Thoracic aorta (tissue), 2 donors: ENCODE measurements around the gene TENT5A. TPM values are rescaled to one million over a fixed set of nuclear protein-coding genes. Genes with fewer than 3 reads are reported as not detected.

ENCODE experiments used
- ATAC-seq: fragments of 150-250 bp; one replicate; pipeline ENCODE4 v1.8.0; 2017; ENCODE audit warnings: low read depth; ENCODE audit not compliant: insufficient number of reproducible peaks, low FRiP score
- DNase-seq: peaks from one replicate; pipeline ENCODE4 v3.0.0-alpha.2; 2020; ENCODE audit warnings: low spot score
- H3K27ac ChIP-seq, 2 donors: fragments of 200-600 bp; sonication (generic); 1 replicate in 1 of 2; 2 replicates in 1 of 2; pipeline ENCODE4 v1.5.1; 2016; ENCODE audit warnings: mild to moderate bottlenecking in 2 of 2, moderate library complexity in 2 of 2
- H3K27me3 ChIP-seq: fragments of 200-600 bp; sonication (generic); replicated peaks from 2 replicates; pipeline ENCODE4 v1.6.0; 2016; ENCODE audit warnings: mild to moderate bottlenecking; ENCODE audit not compliant: insufficient read depth
- H3K36me3 ChIP-seq: fragments of 200-600 bp; sonication (generic); one replicate; pipeline ENCODE4 v1.5.1; 2016
- H3K4me1 ChIP-seq, 2 donors: fragments of 200-600 bp; sonication (generic); 1 replicate in 1 of 2; 2 replicates in 1 of 2; pipeline versions ENCODE4 v1.5.1 to v1.6.0; 2016; ENCODE audit warnings: low read depth in 2 of 2, mild to moderate bottlenecking in 1 of 2; ENCODE audit not compliant: control insufficient read depth in 1 of 2
- H3K4me3 ChIP-seq: fragments of 200-600 bp; sonication (generic); 2 replicates; pipeline ENCODE4 v1.5.1; 2016; ENCODE audit warnings: mild to moderate bottlenecking
- H3K9me3 ChIP-seq: fragments of 200-600 bp; sonication (generic); 2 replicates; pipeline ENCODE4 v1.5.1; 2016
- CTCF ChIP-seq: fragments of 200-600 bp; sonication (generic); IDR thresholded peaks from one replicate; pipeline ENCODE4 v1.5.1; 2019; ENCODE audit warnings: antibody characterized with exemption
- total RNA-seq, 2 donors: library from RNA; depleted of rRNA; stranded (reverse); fragments of >200 nt; gene quantifications; one replicate each; pipeline versions ENCODE4 v1.1.0 to v1.2.3, GENCODE V29; 2016

Gene TENT5A
- total RNA-seq, 2 donors from 2014 or later, result 40.5 to 53.2 TPM

GRCh38 chr6:81773887-81774286, 21.4 kb upstream of the TENT5A start:
- no peak for ATAC-seq
- TF ChIP-seq CTCF, result no peak
- no peaks in the 10 kb centered on the region for H3K9me3 ChIP-seq

GRCh38 chr6:81772741-81773140, 20.3 kb upstream of the TENT5A start:
- no peaks in the 10 kb centered on the region for H3K4me1 ChIP-seq
- ATAC-seq (no peak), DNase-seq (no peak)
- TF ChIP-seq CTCF, result no peak
- H3K27me3 ChIP-seq, result no peaks in the 10 kb centered on the region
- no peak overlapping the region for H3K27ac ChIP-seq
- no peaks in the 10 kb centered on the region for H3K9me3 ChIP-seq
- no peaks in the 10 kb centered on the region for H3K36me3 ChIP-seq
- no peak overlapping the region for H3K4me3 ChIP-seq

More at GRCh38 chr6:81773887-81774286, 21.4 kb upstream of the TENT5A start:
- no peaks in the 10 kb centered on the region for H3K36me3 ChIP-seq
- H3K27ac ChIP-seq, result no peak overlapping the region
- no peaks in the 10 kb centered on the region for H3K27me3 ChIP-seq
- H3K4me1 ChIP-seq, result no peaks in the 10 kb centered on the region
- no peak for DNase-seq
- no peak overlapping the region for H3K4me3 ChIP-seq

- Histone ChIP-seq H3K27ac (no peak overlapping the region), H3K27me3 (no peaks in the 10 kb centered on the region), H3K36me3 (no peaks in the 10 kb centered on the region), H3K4me3 (no peak overlapping the region), H3K4me1 (peaks cover 5 to 16% of the 10 kb centered on the region in 2 donors), H3K9me3 (no peaks in the 10 kb centered on the region)
- DNase-seq (no peak), ATAC-seq (no peak)
- no peak for TF ChIP-seq CTCF
These were observed 18.6 kb upstream of the TENT5A start for GRCh38 chr6:81771097-81771496.

- Histone ChIP-seq H3K36me3 (no peaks in the 10 kb centered on the region), H3K4me3 (no peak overlapping the region), H3K4me1 (peaks cover 5 to 17% of the 10 kb centered on the region in 2 donors), H3K27me3 (no peaks in the 10 kb centered on the region), H3K9me3 (no peaks in the 10 kb centered on the region), H3K27ac (no peak overlapping the region)
- no peak for DNase-seq
- no peak for ATAC-seq
- no peak for TF ChIP-seq CTCF
These were observed 17.9 kb upstream of the TENT5A start for GRCh38 chr6:81770381-81770780.

GRCh38 chr6:81769824-81770223, 17.3 kb upstream of the TENT5A start:
- H3K9me3 ChIP-seq, result no peaks in the 10 kb centered on the region

More at GRCh38 chr6:81769824-81770223, 17.3 kb upstream of the TENT5A start:
- Histone ChIP-seq H3K27me3 (no peaks in the 10 kb centered on the region), H3K4me1 (peaks cover 5 to 17% of the 10 kb centered on the region in 2 donors), H3K27ac (no peak overlapping the region), H3K36me3 (no peaks in the 10 kb centered on the region), H3K4me3 (no peak overlapping the region)
- TF ChIP-seq CTCF, result no peak
- no peak for DNase-seq
- no peak for ATAC-seq
